IMR-90 (cell line): ENCODE data around the gene MLKL. TPM values are rescaled to one million over a fixed set of nuclear protein-coding genes. Genes with fewer than 3 reads are reported as not detected.

ENCODE experiments used
- ATAC-seq: fragments of 200-7000 bp; cut with Tn5 transposase; 2 replicates; pipeline ENCODE4 v1.9.1; 2020; ENCODE audit warnings: low read depth, mild to moderate bottlenecking, moderate library complexity
- BruUV-seq: library from RNA; stranded (reverse); fragments of 400-500 nt; replicated peaks from 2 replicates; lab custom pipeline; 2021; lab: Mats Ljungman, UMichigan
- CTCF ChIA-PET: fragments of 300-600 bp; formaldehyde crosslinking; extraction: SDS; loops from one replicate; lab custom pipeline; 2021; ENCODE audit warnings: antibody characterized with exemption; lab: Yijun Ruan, JAX
- POLR2A ChIA-PET: fragments of 300-600 bp; sonication (Branson Sonifier 250); formaldehyde crosslinking; loops from one replicate; lab custom pipeline; 2022; ENCODE audit warnings: antibody characterized with exemption; ENCODE audit not compliant: unreplicated experiment; lab: Charles Lee
- DNase-seq: peaks from one replicate; pipeline ENCODE4 v3.0.0; 2013
- H2AFZ ChIP-seq: replicated peaks from 2 replicates; pipeline ENCODE3; 2013; ENCODE audit warnings: low read length, mild to moderate bottlenecking; ENCODE audit not compliant: poor library complexity
- H2AK5ac ChIP-seq: 2 replicates; pipeline ENCODE4 v1.6.1; 2013; ENCODE audit warnings: low read depth, low read length, inconsistent platforms
- H2AK9ac ChIP-seq: replicated peaks from 2 replicates; pipeline ENCODE3; 2013; ENCODE audit warnings: mild to moderate bottlenecking, low read depth, low read length, moderate library complexity; ENCODE audit not compliant: poor library complexity
- H2BK120ac ChIP-seq: 2 replicates; pipeline ENCODE4 v1.6.1; 2013; ENCODE audit warnings: low read depth, low read length, inconsistent platforms
- H2BK15ac ChIP-seq: 3 replicates; pipeline ENCODE4 v1.6.1; 2013; ENCODE audit warnings: low read depth, low read length, inconsistent platforms
- H2BK20ac ChIP-seq: 2 replicates; pipeline ENCODE4 v1.6.1; 2013; ENCODE audit warnings: low read depth, mild to moderate bottlenecking, inconsistent platforms, low read length, moderate library complexity
- H2BK5ac ChIP-seq: 2 replicates; pipeline ENCODE4 v1.6.1; 2013; ENCODE audit warnings: mild to moderate bottlenecking, low read depth, low read length, inconsistent platforms; ENCODE audit not compliant: poor library complexity, severe bottlenecking
- H3K14ac ChIP-seq: replicated peaks from 2 replicates; pipeline ENCODE4 v1.6.1; 2013; ENCODE audit warnings: low read depth, low read length, inconsistent platforms
- H3K18ac ChIP-seq: 2 replicates; pipeline ENCODE4 v1.6.1; 2013; ENCODE audit warnings: low read depth, low read length, control low read depth
- H3K23ac ChIP-seq: 2 replicates; pipeline ENCODE4 v1.6.1; 2013; ENCODE audit warnings: low read depth, low read length, inconsistent platforms
- H3K27ac ChIP-seq: 2 replicates; pipeline ENCODE4 v1.5.1; 2013; ENCODE audit warnings: mild to moderate bottlenecking, control low read depth, low read length; ENCODE audit not compliant: insufficient read depth
- H3K27me3 ChIP-seq: 2 replicates; pipeline ENCODE4 v1.6.1; 2013; ENCODE audit warnings: low read length; ENCODE audit not compliant: control insufficient read depth, insufficient read depth
- H3K36me3 ChIP-seq: 2 replicates; pipeline ENCODE4 v1.6.1; 2013; ENCODE audit warnings: low read length, mixed read lengths; ENCODE audit not compliant: control insufficient read depth, insufficient read depth
- H3K4ac ChIP-seq: 2 replicates; pipeline ENCODE4 v1.6.1; 2013; ENCODE audit warnings: low read depth, low read length, inconsistent platforms
- H3K4me1 ChIP-seq: 2 replicates; pipeline ENCODE4 v1.6.1; 2013; ENCODE audit warnings: low read length, mixed read lengths; ENCODE audit not compliant: control insufficient read depth, insufficient read depth
- H3K4me2 ChIP-seq: 2 replicates; pipeline ENCODE4 v1.6.1; 2013; ENCODE audit warnings: low read depth, mild to moderate bottlenecking, control low read depth, low read length, moderate library complexity
- H3K4me3 ChIP-seq: 2 replicates; pipeline ENCODE4 v1.5.1; 2013; ENCODE audit warnings: low read depth, mild to moderate bottlenecking, control low read depth, low read length, moderate library complexity; ENCODE audit not compliant: insufficient read depth
- H3K56ac ChIP-seq: 2 replicates; pipeline ENCODE4 v1.6.1; 2013; ENCODE audit warnings: low read length, inconsistent platforms; ENCODE audit not compliant: insufficient read depth; ENCODE audit errors: extremely low read depth
- H3K79me1 ChIP-seq, 2 experiments: 2 replicates each; pipeline ENCODE4 v1.6.1; 2013; ENCODE audit warnings: low read length in 2 of 2, inconsistent platforms in 1 of 2, low read depth in 1 of 2
- H3K9ac ChIP-seq: 2 replicates; pipeline ENCODE4 v1.6.1; 2013; ENCODE audit warnings: low read depth, low read length, control low read depth
- H3K9me1 ChIP-seq: 2 replicates; pipeline ENCODE4 v1.6.1; 2013; ENCODE audit warnings: low read length, inconsistent platforms; ENCODE audit not compliant: insufficient read depth
- H3K9me3 ChIP-seq: 2 replicates; pipeline ENCODE4 v1.6.1; 2013; ENCODE audit warnings: low read length; ENCODE audit not compliant: control insufficient read depth, insufficient read depth
- H4K20me1 ChIP-seq: 2 replicates; pipeline ENCODE4 v1.6.1; 2013; ENCODE audit warnings: low read length, inconsistent platforms; ENCODE audit not compliant: insufficient read depth
- H4K5ac ChIP-seq: 2 replicates; pipeline ENCODE4 v1.6.1; 2013; ENCODE audit warnings: mild to moderate bottlenecking, low read depth, low read length, control low read depth
- H4K8ac ChIP-seq, 2 experiments: 2 replicates each; pipeline ENCODE4 v1.6.1; 2013; ENCODE audit warnings: low read depth in 2 of 2, low read length in 2 of 2, control low read depth in 1 of 2, inconsistent platforms in 1 of 2
- H4K91ac ChIP-seq: 2 replicates; pipeline ENCODE4 v1.6.1; 2013; ENCODE audit warnings: low read depth, low read length, inconsistent platforms; ENCODE audit not compliant: insufficient read depth
- BHLHE40 ChIP-seq: fragments of 150-350 bp; IDR thresholded peaks from 2 replicates; pipeline ENCODE4 v1.6.1; 2016; ENCODE audit warnings: mild to moderate bottlenecking, low read depth, low read length
- CHD1 ChIP-seq: IDR thresholded peaks from 2 replicates; pipeline ENCODE4 v1.6.1; 2012; ENCODE audit warnings: low read depth, low read length, improper control_type of control experiment
- MAZ ChIP-seq: IDR thresholded peaks from 2 replicates; pipeline ENCODE4 v1.6.1; 2012; ENCODE audit warnings: low read depth, mild to moderate bottlenecking, low read length, improper control_type of control experiment, moderate library complexity, borderline replicate concordance
- SMC3 ChIP-seq: fragments of 150-350 bp; IDR thresholded peaks from 2 replicates; pipeline ENCODE4 v1.6.1; 2016; ENCODE audit warnings: low read depth, mild to moderate bottlenecking, antibody characterized with exemption, low read length, moderate library complexity
- WGBS, 2 experiments: methylation state at CpG; one replicate each; pipeline versions ENCODE4 v1.1.5 to v1.1.7; 2013; ENCODE audit warnings: missing lambda C conversion rate in 2 of 2; ENCODE audit not compliant: insufficient read length in 1 of 2; ENCODE audit errors: extremely low coverage in 2 of 2; 5-methylcytosine and 5-hydroxymethylcytosine counted together
- dilution Hi-C: fragments of 300-500 bp; cut with HindIII; formaldehyde crosslinking; loops from one replicate; pipeline ENCODE4 v1.14.3; 2018; ENCODE audit warnings: low sequenced_read_pairs; ENCODE audit not compliant: unreplicated experiment
- in situ Hi-C: fragments of 300-500 bp; cut with MboI; formaldehyde crosslinking; loops from 3 replicates; pipeline ENCODE4 v1.14.3; 2019; ENCODE audit warnings: low sequenced_read_pairs, inconsistent platforms, mixed read lengths
- intact Hi-C: fragments of 100-400 bp; cut with micrococcal nuclease; formaldehyde crosslinking; loops from 2 replicates; pipeline ENCODE4 v1.10.0; 2022
- polyA plus RNA-seq, 3 experiments: library from polyadenylated mRNA; depleted of rRNA; stranded (reverse); fragments of >200 nt; gene quantifications; 2 replicates each; pipeline ENCODE4 v1.2.3, GENCODE V29; 2012; ENCODE audit warnings: low replicate concordance in 1 of 3
- total RNA-seq: library from RNA; depleted of rRNA; stranded (reverse); fragments of >200 nt; gene quantifications from 2 replicates; pipeline ENCODE4 v1.2.3, GENCODE V29; 2012
- TF ChIP-seq, protein P1 (sequence below): fragments of 150-350 bp; IDR thresholded peaks from 2 replicates; pipeline ENCODE4 v1.6.1; 2016; ENCODE audit warnings: low read depth, mild to moderate bottlenecking, low read length, moderate library complexity, borderline replicate concordance
- TF ChIP-seq, protein P2 (sequence below): fragments of 150-350 bp; IDR thresholded peaks from 2 replicates; pipeline ENCODE4 v1.6.1; 2017; ENCODE audit warnings: mild to moderate bottlenecking, antibody characterized with exemption, low read length, low read depth

The MLKL gene
- total and polyA plus RNA-seq, 2 of the 4 experiments (the other 2 are of a cell fraction), result 3.6 to 4.5 TPM

DNA sequence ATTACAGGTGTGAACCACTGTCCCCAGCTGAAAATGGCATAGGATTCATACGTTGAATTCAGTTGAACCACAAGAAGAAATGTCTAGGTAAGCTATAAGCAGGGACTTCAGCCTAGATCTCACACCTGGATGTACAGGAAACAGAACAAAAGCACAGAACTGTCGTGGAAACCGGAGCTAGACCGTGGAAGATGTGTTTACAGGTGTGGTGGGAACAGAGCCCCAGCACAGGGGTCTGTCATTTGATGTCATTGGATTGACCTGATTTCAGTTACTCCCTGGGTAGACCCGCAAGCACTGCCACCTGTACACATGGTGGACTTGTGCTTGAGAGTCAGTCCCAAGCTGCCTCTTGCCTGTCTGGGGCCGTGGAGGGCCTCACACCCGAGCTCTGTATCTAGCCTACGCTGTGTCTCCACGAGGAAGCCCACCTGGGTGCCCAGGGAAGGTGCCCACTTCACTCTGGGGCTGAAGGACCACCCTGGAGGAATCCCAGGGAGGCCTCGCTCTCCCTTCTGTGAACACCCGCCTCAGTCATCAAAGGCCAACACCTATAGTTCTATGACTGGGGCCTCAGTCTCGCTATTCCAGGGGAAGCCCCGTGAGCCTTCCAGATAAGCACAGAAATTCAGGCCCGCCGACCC, 32.2 kb upstream of the MLKL start:
- H4K20me1 ChIP-seq, result no peaks in the 10 kb centered on the region
- no peak overlapping the region for H3K14ac ChIP-seq
- peaks cover 3% of the 10 kb centered on the region; the same call in 1 of the 2 replicates for H3K9me1 ChIP-seq
- no peaks in the 10 kb centered on the region for H3K79me1 ChIP-seq
- no peak overlapping the region for H3K9ac ChIP-seq
- POLR2A ChIA-PET, result interaction anchor here (0.6 kb wide), 1 partner anchor 415 kb away, joined by 3 read pairs; no protein-coding TSS in a partner anchor
- no peaks in the 10 kb centered on the region for H3K36me3 ChIP-seq
- intact Hi-C loops, result no loop called here
- H2BK120ac ChIP-seq, result no peak overlapping the region
- no peak overlapping the region for H3K4me2 ChIP-seq
- no peak overlapping the region for H2AFZ ChIP-seq
- peaks cover 3% of the 10 kb centered on the region; the same call in 1 of the 2 replicates for H3K27me3 ChIP-seq
- no peak overlapping the region for H2BK5ac ChIP-seq
- H3K4me1 ChIP-seq, result peaks cover 15% of the 10 kb centered on the region
- no peak for ATAC-seq
- DNase-seq, result no peak
- no peaks in the 10 kb centered on the region for H3K9me3 ChIP-seq
- H2BK15ac ChIP-seq, result no peak overlapping the region
- H4K8ac ChIP-seq, result no peak overlapping the region
- no peak overlapping the region for H2AK5ac ChIP-seq
- H3K23ac ChIP-seq, result no peak overlapping the region
- no TSS peak for BruUV-seq
- H4K91ac ChIP-seq, result no peak overlapping the region
- no peak overlapping the region for H3K18ac ChIP-seq
- H2AK9ac ChIP-seq, result no peak overlapping the region
- H2BK20ac ChIP-seq, result no peak overlapping the region
- H3K27ac ChIP-seq, result no peak overlapping the region
- dilution Hi-C loops, result no loop called here
- no peak for TF ChIP-seq MAZ
- no peak for TF ChIP-seq SMC3
- TF ChIP-seq CHD1, result no peak
- TF ChIP-seq, protein P1, sequence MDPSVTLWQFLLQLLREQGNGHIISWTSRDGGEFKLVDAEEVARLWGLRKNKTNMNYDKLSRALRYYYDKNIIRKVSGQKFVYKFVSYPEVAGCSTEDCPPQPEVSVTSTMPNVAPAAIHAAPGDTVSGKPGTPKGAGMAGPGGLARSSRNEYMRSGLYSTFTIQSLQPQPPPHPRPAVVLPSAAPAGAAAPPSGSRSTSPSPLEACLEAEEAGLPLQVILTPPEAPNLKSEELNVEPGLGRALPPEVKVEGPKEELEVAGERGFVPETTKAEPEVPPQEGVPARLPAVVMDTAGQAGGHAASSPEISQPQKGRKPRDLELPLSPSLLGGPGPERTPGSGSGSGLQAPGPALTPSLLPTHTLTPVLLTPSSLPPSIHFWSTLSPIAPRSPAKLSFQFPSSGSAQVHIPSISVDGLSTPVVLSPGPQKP, result no peak
- TF ChIP-seq, protein P2, sequence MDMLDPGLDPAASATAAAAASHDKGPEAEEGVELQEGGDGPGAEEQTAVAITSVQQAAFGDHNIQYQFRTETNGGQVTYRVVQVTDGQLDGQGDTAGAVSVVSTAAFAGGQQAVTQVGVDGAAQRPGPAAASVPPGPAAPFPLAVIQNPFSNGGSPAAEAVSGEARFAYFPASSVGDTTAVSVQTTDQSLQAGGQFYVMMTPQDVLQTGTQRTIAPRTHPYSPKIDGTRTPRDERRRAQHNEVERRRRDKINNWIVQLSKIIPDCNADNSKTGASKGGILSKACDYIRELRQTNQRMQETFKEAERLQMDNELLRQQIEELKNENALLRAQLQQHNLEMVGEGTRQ, result no peak
- no peak for TF ChIP-seq BHLHE40
- 79% methylated on average over 3 of the region's 15 CpGs; no CpG with 5 or more reads in 1 of the 2 experiments for WGBS, 2 experiments
- in situ Hi-C loops, result no loop called here
- no peak overlapping the region for H4K5ac ChIP-seq
- H3K56ac ChIP-seq, result no peak overlapping the region
- no peak overlapping the region for H3K4me3 ChIP-seq
- no peak overlapping the region for H3K4ac ChIP-seq
- CTCF ChIA-PET, result no interaction called here
